GM18873 (cell line): ENCODE results near the gene TCF12.

Experiments
- ATAC-seq: cut with Tn5 transposase; IDR thresholded peaks from one replicate; pipeline ENCODE4 v1.9.1; 2021; ENCODE audit warnings: mild to moderate bottlenecking, moderate library complexity, moderate number of reproducible peaks; ENCODE audit not compliant: unreplicated experiment, low FRiP score

Gene TCF12

GRCh38 chr15:57038496-57038895 lies 120.1 kb downstream of the TCF12 start:
- no peak for ATAC-seq

- no peak for ATAC-seq
These were observed 123.0 kb downstream of the TCF12 start for GRCh38 chr15:57041416-57041815.

- no peak for ATAC-seq
These were observed 125.7 kb downstream of the TCF12 start for GRCh38 chr15:57044072-57044702.

GRCh38 chr15:57044970-57045369 lies 126.5 kb downstream of the TCF12 start:
- ATAC-seq = no peak

GRCh38 chr15:57045741-57046382 lies 127.4 kb downstream of the TCF12 start:
- ATAC-seq = peak; percentile 80

- no peak for ATAC-seq
These were observed 130.6 kb downstream of the TCF12 start for GRCh38 chr15:57048930-57049549.

GRCh38 chr15:57053470-57053869 lies 135.0 kb downstream of the TCF12 start:
- ATAC-seq = no peak

- ATAC-seq = no peak
These were observed 135.8 kb downstream of the TCF12 start for GRCh38 chr15:57054204-57054750.

GRCh38 chr15:57056357-57056756 lies 137.9 kb downstream of the TCF12 start:
- no peak for ATAC-seq

- ATAC-seq = no peak
These were observed 138.9 kb downstream of the TCF12 start for GRCh38 chr15:57057134-57057930.

GRCh38 chr15:57059026-57059660 lies 140.7 kb downstream of the TCF12 start:
- ATAC-seq = no peak

- ATAC-seq = no peak
These were observed 142.4 kb downstream of the TCF12 start for GRCh38 chr15:57060799-57061198.

- ATAC-seq = no peak
These were observed 142.8 kb downstream of the TCF12 start for GRCh38 chr15:57061281-57061680.

- no peak for ATAC-seq
These were observed 143.3 kb downstream of the TCF12 start for GRCh38 chr15:57061696-57062095.

GRCh38 chr15:57064033-57064432 lies 145.6 kb downstream of the TCF12 start:
- ATAC-seq = no peak

- ATAC-seq = no peak
These were observed 151.0 kb downstream of the TCF12 start for GRCh38 chr15:57069423-57069822.

- no peak for ATAC-seq
These were observed 152.2 kb downstream of the TCF12 start for GRCh38 chr15:57070674-57071073.

- no peak for ATAC-seq
These were observed 161.0 kb downstream of the TCF12 start for GRCh38 chr15:57079446-57079845.

GRCh38 chr15:57079931-57080620 lies 161.6 kb downstream of the TCF12 start:
- no peak for ATAC-seq
